PC-3 (cell line): Measurements from ENCODE around the gene OR2A14.

ENCODE experiments used
- EZH2 ChIP-seq: fragments of 300-600 bp; sonication (generic); IDR thresholded peaks from one replicate; pipeline ENCODE4 v1.6.1; 2017; ENCODE audit warnings: antibody characterized with exemption, mild to moderate bottlenecking, low read length; ENCODE audit not compliant: unreplicated experiment
- EZH2phosphoT487 ChIP-seq: fragments of 300-600 bp; sonication (generic); IDR thresholded peaks from 2 replicates; pipeline ENCODE4 v1.6.1; 2018; ENCODE audit warnings: mild to moderate bottlenecking, antibody characterized with exemption, low read length, borderline replicate concordance
- TF ChIP-seq, protein P1 (sequence below): fragments of 300-600 bp; sonication (generic); conservative IDR thresholded peaks from 2 replicates; pipeline ENCODE4 v1.5.1; 2017; ENCODE audit warnings: antibody characterized with exemption, low read depth, mild to moderate bottlenecking, low read length

GRCh38 chr7:144102041-144102440 is 20.9 kb upstream of the OR2A14 start:
- TF ChIP-seq, protein P1, sequence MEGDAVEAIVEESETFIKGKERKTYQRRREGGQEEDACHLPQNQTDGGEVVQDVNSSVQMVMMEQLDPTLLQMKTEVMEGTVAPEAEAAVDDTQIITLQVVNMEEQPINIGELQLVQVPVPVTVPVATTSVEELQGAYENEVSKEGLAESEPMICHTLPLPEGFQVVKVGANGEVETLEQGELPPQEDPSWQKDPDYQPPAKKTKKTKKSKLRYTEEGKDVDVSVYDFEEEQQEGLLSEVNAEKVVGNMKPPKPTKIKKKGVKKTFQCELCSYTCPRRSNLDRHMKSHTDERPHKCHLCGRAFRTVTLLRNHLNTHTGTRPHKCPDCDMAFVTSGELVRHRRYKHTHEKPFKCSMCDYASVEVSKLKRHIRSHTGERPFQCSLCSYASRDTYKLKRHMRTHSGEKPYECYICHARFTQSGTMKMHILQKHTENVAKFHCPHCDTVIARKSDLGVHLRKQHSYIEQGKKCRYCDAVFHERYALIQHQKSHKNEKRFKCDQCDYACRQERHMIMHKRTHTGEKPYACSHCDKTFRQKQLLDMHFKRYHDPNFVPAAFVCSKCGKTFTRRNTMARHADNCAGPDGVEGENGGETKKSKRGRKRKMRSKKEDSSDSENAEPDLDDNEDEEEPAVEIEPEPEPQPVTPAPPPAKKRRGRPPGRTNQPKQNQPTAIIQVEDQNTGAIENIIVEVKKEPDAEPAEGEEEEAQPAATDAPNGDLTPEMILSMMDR: no peak
- TF ChIP-seq EZH2 (no peak), EZH2phosphoT487 (no peak)
